Activated CD4-positive, alpha-beta T cell treated with anti-CD3 and anti-CD28 coated beads for 36 hours (primary cell): ENCODE data around the gene ZNF184. TPM values are rescaled to one million over a fixed set of nuclear protein-coding genes. Genes with fewer than 3 reads are reported as not detected.

Source experiments
- ATAC-seq: fragments of 200-7000 bp; cut with Tn5 transposase; one replicate; pipeline ENCODE4 v1.10.0; 2021; ENCODE audit warnings: mild to moderate bottlenecking, moderate library complexity
- CTCF ChIA-PET: fragments of 350-600 bp; sonication (Branson Sonifier 250); formaldehyde crosslinking; loops from one replicate; lab custom pipeline; 2021; ENCODE audit warnings: antibody characterized with exemption; lab: Charles Lee
- POLR2A ChIA-PET: fragments of 350-600 bp; sonication (Branson Sonifier 250); formaldehyde crosslinking; loops from one replicate; lab custom pipeline; 2021; ENCODE audit warnings: antibody characterized with exemption, inconsistent platforms; lab: Charles Lee
- DNase-seq: peaks from one replicate; pipeline ENCODE4 v3.0.0-alpha.2; 2020
- H3K27ac Mint-ChIP-seq: one replicate; pipeline ENCODE4 v1.8.0; 2021; ENCODE audit warnings: mixed read lengths
- H3K27me3 Mint-ChIP-seq: one replicate; pipeline ENCODE4 v1.8.0; 2021; ENCODE audit warnings: mixed read lengths
- H3K36me3 Mint-ChIP-seq: one replicate; pipeline ENCODE4 v1.8.0; 2021; ENCODE audit warnings: low read depth, mixed read lengths
- H3K4me1 Mint-ChIP-seq: one replicate; pipeline ENCODE4 v1.8.0; 2021; ENCODE audit warnings: mixed read lengths
- H3K4me3 Mint-ChIP-seq: one replicate; pipeline ENCODE4 v1.8.0; 2021; ENCODE audit warnings: mild to moderate bottlenecking, moderate library complexity, mixed read lengths
- H3K9me3 Mint-ChIP-seq: one replicate; pipeline ENCODE4 v1.8.0; 2021; ENCODE audit warnings: low read depth, mixed read lengths
- intact Hi-C, 2 experiments: fragments of 100-400 bp; cut with DNase I in 1 of 2; cut with micrococcal nuclease in 1 of 2; formaldehyde crosslinking; loops; one replicate each; pipeline versions ENCODE4 v1.14.2 to v1.15.1; 2022 to 2024; cut with DNase I, micrococcal nuclease
- total RNA-seq, 2 experiments: library from RNA; stranded (reverse); gene quantifications; one replicate each; pipeline ENCODE4 v1.2.3, GENCODE V29; 2021

The ZNF184 gene
- total RNA-seq, result 10 to 100 TPM; 11.8 to 14.5 TPM

DNA sequence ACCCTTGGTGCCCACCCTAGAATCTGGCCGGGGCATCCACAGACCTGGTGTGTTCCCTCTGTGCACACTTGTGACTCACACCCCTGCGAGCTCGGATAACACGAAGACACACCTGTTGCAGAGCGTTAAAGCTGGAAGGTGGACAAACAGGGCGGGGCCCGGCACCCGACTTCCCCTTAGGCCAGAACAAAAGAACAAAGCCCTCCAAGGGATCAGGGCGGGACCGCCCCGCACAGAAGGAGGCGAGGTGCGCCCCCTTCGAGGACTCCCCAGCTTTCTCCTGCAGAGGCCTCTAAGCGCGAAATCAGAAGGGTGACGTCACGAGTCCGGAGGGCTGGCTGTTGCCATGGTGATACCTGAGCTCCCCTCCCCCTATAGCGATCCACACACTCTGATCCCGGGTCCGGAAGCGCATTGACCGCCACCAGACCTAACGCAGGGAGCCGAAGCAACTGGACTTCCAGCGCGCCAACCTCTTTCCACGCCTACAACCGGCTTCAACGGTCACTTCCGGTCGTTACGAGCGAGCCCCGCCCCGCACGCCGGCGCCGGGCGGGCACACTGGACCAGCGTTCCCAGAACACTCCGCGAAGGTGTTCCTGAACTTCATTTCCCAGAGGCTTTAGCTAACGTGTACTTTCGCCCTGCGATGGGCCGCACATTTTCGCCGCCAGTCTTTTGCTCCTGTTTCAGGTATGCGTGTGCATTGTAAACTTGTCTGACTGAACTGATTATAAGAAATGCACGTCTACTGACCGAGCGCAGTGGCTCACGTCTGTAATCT lies at the start of gene ZNF184:
TSS of gene ZNF184 (minus strand) at position 489 of the 784 bp plus-strand sequence. CDS start 811 bp downstream, outside the sequence.
- Mint-ChIP-seq H3K27ac (peak within 1 kb of the TSS; percentile 97), H3K9me3 (no peaks in the 10 kb centered on the region), H3K36me3 (peaks cover 38% of the 10 kb centered on the region), H3K27me3 (no peaks in the 10 kb centered on the region), H3K4me1 (peaks cover 44% of the 10 kb centered on the region), H3K4me3 (peak within 1 kb of the TSS; percentile 84)
- intact Hi-C loops, result loop anchor here (1.0 to 10.0 kb wide), 9 partner anchors 85 to 1188 kb away; partner anchors contain the start of genes ZNF391 (in 2 of the 2) and HMGN4 (in 1 of the 2)
- POLR2A ChIA-PET, result interaction anchor here (0.6 to 0.9 kb wide), 6 partner anchors 205 to 863 kb away, joined by 3 to 4 read pairs (median 3); partner anchors contain the start of gene ZSCAN31
- DNase-seq, result peak; percentile 91
- peak; percentile 83 for ATAC-seq
- CTCF ChIA-PET, result interaction anchor here (0.6 to 2.4 kb wide), 4 partner anchors 24 to 1349 kb away, joined by 3 to 11 read pairs (median 4); a partner anchor contains a TSS

DNA sequence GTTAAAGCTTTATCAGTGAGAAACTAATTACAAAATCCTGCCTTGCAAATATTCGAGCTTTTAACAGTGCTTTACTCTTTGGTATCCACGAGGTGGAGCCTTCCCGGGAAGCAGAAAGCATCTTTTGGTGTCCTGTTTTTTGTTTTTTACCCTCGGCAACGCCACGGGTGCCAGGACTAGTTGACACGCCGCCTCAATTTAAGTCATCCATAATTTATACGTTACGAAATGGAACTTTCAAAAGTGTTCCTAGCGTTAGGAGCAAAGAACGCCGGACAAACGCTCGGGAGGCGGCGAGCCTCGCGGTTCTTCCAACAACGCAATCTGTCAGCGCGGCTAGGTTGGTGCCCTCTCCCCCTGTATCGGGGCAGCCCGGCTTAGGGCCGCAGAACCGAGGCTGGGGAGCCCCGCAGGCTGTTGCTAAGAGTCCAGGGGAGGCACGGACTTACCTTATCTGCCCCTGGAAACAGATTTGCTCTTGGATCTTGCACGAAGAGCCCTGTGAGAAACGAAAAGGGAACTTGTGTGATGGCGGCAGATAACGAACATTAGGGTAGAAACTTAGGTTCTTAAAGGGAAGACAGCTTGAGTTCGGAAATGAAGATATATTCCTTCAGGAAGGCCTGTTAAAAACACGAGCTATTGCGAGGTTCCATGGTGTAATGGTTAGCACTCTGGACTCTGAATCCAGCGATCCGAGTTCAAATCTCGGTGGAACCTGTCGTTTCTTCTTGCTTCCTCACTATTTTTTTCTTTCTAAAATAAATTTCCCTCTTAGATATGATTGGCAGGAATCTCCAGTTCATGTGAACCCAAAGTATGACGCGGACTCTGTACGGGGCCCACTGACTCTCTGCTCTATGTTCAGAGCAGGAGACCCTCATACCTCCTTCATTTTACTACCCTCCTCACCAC lies 46.2 kb upstream of the ZNF184 start:
- intact Hi-C loops, result loop anchor here (1.0 to 10.0 kb wide), 11 partner anchors 16 to 386 kb away; no protein-coding TSS in a partner anchor
- peaks cover 15% of the 10 kb centered on the region for H3K4me1 Mint-ChIP-seq
- peak overlapping the region; percentile 80 for H3K27ac Mint-ChIP-seq
- peaks cover 16% of the 10 kb centered on the region for H3K27me3 Mint-ChIP-seq
- ATAC-seq (peak; percentile 83), DNase-seq (peak; percentile 75)
- H3K36me3 Mint-ChIP-seq, result no peaks in the 10 kb centered on the region
- POLR2A ChIA-PET, result interaction anchor here (0.6 to 1.3 kb wide), 3 partner anchors 15 to 1299 kb away, joined by 3 to 4 read pairs (median 4); no protein-coding TSS in a partner anchor
- CTCF ChIA-PET, result interaction anchor here (0.6 to 3.8 kb wide), 25 partner anchors 8 to 378 kb away, joined by 3 to 28 read pairs (median 3); partner anchors contain the start of gene ZNF184
- H3K9me3 Mint-ChIP-seq, result no peaks in the 10 kb centered on the region
- peak overlapping the region; percentile 80 for H3K4me3 Mint-ChIP-seq

DNA sequence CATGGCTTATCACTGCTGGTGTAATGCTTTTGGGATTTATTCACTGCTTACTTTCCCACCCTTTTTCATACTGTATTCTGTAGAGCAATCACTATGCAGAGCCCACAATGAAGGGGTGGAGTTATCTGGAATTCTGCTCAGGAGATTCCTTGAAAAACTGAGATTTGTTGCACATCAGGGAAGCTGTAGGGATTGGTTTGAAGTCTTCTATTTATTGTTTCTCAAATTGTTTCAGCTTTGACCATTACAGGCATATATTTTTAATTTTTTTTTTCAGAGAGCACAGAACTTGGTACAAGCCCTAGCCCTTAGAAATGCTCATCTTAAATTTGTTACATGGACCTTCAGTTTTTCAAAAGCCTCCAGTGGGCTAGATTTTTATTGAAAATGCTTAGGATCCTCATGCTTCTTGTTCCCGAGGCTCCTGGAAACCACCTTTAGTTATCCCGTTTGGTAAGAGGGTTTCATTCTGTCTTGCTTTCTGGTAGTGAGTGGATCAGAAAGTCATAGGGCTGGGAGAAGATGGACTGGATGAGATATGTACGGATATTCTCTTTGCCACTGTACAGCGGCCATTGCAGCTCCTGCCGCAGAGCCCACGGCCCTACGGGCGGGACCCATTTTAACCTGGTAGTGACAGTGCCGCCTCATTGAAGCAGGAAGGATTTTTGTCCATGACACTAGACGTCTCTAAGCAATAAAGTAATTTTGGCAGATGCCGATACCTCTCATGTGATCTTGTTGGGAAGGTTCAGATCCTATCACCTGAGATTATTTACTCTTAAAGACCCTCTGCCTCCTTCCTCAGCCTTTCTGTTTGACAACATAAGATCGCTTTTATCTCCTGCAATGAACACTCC lies 45.3 kb upstream of the ZNF184 start:
- intact Hi-C loops, result loop anchor here (1.0 to 10.0 kb wide), 7 partner anchors 15 to 387 kb away; no protein-coding TSS in a partner anchor
- H3K27me3 Mint-ChIP-seq, result peaks cover 24% of the 10 kb centered on the region
- POLR2A ChIA-PET, result interaction anchor here (0.8 kb wide), 1 partner anchor 14 kb away, joined by 4 read pairs; no protein-coding TSS in a partner anchor
- H3K27ac Mint-ChIP-seq, result peak overlapping the region; percentile 80
- peaks cover 15% of the 10 kb centered on the region for H3K4me1 Mint-ChIP-seq
- CTCF ChIA-PET, result interaction anchor here (0.6 to 3.8 kb wide), 19 partner anchors 9 to 378 kb away, joined by 3 to 28 read pairs (median 4); partner anchors contain the start of gene ZNF184
- peak overlapping the region; percentile 80 for H3K4me3 Mint-ChIP-seq
- no peaks in the 10 kb centered on the region for H3K36me3 Mint-ChIP-seq
- H3K9me3 Mint-ChIP-seq, result no peaks in the 10 kb centered on the region
- DNase-seq (peak; percentile 25), ATAC-seq (no peak)

DNA sequence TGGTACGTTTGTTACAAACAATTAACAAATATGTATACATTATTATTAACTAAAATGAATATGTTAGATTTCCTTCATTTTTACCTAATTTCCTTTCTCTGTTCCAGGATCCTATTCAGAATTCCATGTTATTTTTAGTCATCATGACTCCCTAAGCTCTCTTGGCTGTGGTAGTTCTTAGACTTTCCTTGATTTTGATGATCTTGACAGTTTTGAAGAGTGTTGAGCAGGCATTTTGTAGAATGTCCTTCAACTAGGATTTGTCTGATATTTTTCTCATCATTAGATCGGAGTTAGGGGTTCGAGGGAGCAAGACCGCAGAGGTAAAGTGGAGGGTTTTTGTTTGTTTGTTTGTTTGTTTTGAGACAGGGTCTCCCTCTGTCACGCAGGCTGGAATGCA lies 44.3 kb upstream of the ZNF184 start:
- intact Hi-C loops, result loop anchor here (5.0 to 10.0 kb wide), 3 partner anchors 90 to 388 kb away; no protein-coding TSS in a partner anchor
- H3K4me3 Mint-ChIP-seq, result no peak overlapping the region
- H3K36me3 Mint-ChIP-seq, result no peaks in the 10 kb centered on the region
- ChIA-PET POLR2A (no interaction called here), CTCF (interaction anchor here (3.8 kb wide), 1 partner anchor 12 kb away, joined by 28 read pairs; no protein-coding TSS in a partner anchor)
- no peaks in the 10 kb centered on the region for H3K9me3 Mint-ChIP-seq
- DNase-seq (no peak), ATAC-seq (no peak)
- H3K27me3 Mint-ChIP-seq, result peaks cover 30% of the 10 kb centered on the region
- peaks cover 15% of the 10 kb centered on the region for H3K4me1 Mint-ChIP-seq
- no peak overlapping the region for H3K27ac Mint-ChIP-seq

DNA sequence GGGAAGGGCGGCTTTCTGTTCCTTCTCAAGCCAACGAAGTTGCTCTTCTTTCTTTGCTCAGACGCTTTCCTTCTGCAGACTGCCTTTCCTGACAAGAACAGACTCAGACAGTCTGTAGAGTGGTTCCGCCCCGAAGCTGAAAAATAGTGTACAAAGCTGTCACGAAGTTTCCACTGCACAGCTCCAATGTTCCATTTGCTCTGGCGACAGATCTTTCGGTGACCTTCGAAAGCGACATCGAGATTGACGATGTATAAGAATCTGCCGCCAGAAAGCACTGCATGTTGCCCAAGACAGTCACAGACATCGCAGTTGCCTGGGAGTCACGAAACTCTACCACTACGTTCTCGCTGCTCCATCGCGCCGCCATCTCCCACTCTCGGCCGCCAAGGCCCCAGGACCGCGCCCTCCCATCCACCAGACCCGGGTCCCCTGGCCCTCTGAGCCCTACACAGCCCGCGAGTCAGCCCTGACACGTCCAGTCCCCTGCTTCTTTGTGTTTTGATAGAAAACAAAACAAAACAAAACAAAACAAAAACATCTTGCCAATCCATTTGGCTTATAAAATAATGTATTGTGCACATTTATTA lies 42.1 kb upstream of the ZNF184 start:
- intact Hi-C loops, result loop anchor here (5.0 to 10.0 kb wide), 3 partner anchors 92 to 390 kb away; no protein-coding TSS in a partner anchor
- Mint-ChIP-seq H3K9me3 (no peaks in the 10 kb centered on the region), H3K27ac (no peak overlapping the region), H3K27me3 (peaks cover 44% of the 10 kb centered on the region), H3K4me3 (peak overlapping the region; percentile 9), H3K4me1 (peaks cover 15% of the 10 kb centered on the region), H3K36me3 (no peaks in the 10 kb centered on the region)
- ATAC-seq (no peak), DNase-seq (no peak)
- ChIA-PET CTCF (no interaction called here), POLR2A (interaction anchor here (0.6 kb wide), 1 partner anchor 13 kb away, joined by 4 read pairs; no protein-coding TSS in a partner anchor)

DNA sequence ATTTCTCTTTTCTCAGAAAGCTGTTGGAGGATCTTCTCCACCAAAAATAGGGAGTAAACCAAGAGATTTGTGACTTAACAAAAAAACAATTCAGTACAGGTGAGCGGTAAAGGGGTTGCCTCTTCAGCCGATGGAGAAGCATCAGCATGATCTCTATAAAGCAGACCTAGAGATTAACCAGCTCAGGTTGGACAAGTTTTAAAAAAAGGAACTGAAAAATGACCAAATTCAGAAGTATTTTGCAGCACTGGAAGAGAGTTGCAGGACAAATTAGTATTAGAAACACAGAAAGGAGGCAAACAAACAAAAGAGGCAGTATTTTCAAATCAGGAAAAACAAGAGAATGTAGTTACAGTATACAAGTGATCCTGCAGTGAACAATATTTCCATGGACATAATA lies 39.6 kb upstream of the ZNF184 start:
- H3K4me1 Mint-ChIP-seq, result no peaks in the 10 kb centered on the region
- no peaks in the 10 kb centered on the region for H3K36me3 Mint-ChIP-seq
- peaks cover 55% of the 10 kb centered on the region for H3K27me3 Mint-ChIP-seq
- ATAC-seq (no peak), DNase-seq (no peak)
- POLR2A ChIA-PET, result no interaction called here
- intact Hi-C loops, result loop anchor here in 1 of 2 experiments (10.0 kb wide), 1 partner anchor 392 kb away; no protein-coding TSS in a partner anchor
- CTCF ChIA-PET, result no interaction called here
- no peak overlapping the region for H3K4me3 Mint-ChIP-seq
- no peaks in the 10 kb centered on the region for H3K9me3 Mint-ChIP-seq
- no peak overlapping the region for H3K27ac Mint-ChIP-seq

DNA sequence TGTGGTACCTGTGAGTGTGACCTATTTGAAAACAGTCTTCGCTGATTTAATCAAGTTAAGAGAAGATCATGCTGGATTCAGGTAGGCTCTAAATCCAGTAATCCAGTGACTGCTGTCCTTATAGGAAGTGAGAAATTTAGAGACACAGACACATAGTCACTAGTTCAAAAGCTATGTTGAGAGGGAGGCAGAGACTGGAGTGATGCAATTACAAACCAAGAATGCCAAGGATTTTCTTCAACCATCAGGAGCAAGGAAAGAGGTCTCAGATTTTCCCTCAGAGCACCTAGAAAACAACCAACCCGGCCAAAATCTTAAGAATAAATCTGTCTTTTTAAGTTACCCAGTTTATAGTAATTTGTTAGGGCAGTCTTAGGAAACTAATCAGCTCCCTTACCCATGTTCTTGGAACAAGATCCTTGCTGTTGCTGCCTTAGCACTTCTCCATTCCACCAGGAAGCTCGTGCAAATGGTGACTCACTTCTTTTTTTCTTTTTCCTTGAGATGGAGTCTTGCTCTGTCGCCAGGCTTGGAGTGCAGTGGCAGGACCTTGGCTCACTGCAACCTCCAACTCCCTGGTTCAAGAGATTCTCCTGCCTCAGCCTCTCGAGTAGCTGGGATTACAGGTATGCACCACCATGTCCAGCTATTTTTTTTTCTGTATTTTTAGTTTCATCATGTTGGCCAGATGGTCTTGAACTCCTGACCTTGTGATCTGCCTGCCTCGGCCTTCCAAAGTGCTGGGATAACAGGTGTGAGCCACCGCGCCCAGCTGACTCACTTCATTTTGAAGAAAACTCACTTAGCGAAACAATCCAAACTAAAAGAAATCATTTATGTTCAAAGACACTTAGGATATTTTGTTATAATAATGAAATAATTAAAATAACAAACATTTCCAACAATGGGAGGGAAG lies 34.4 kb upstream of the ZNF184 start:
- H3K27ac Mint-ChIP-seq, result no peak overlapping the region
- no peak overlapping the region for H3K4me3 Mint-ChIP-seq
- peaks cover 25% of the 10 kb centered on the region for H3K27me3 Mint-ChIP-seq
- POLR2A ChIA-PET, result interaction anchor here (0.7 kb wide), 1 partner anchor 1417 kb away, joined by 3 read pairs; no protein-coding TSS in a partner anchor
- H3K9me3 Mint-ChIP-seq, result no peaks in the 10 kb centered on the region
- DNase-seq, result no peak
- peaks cover 22% of the 10 kb centered on the region for H3K4me1 Mint-ChIP-seq
- peaks cover 2% of the 10 kb centered on the region for H3K36me3 Mint-ChIP-seq
- intact Hi-C loops, result loop anchor here in 1 of 2 experiments (10.0 kb wide), 1 partner anchor 1182 kb away; no protein-coding TSS in a partner anchor
- CTCF ChIA-PET, result interaction anchor here (0.7 to 3.5 kb wide), 3 partner anchors 11 to 233 kb away, joined by 3 to 28 read pairs (median 3); no protein-coding TSS in a partner anchor
- no peak for ATAC-seq

DNA sequence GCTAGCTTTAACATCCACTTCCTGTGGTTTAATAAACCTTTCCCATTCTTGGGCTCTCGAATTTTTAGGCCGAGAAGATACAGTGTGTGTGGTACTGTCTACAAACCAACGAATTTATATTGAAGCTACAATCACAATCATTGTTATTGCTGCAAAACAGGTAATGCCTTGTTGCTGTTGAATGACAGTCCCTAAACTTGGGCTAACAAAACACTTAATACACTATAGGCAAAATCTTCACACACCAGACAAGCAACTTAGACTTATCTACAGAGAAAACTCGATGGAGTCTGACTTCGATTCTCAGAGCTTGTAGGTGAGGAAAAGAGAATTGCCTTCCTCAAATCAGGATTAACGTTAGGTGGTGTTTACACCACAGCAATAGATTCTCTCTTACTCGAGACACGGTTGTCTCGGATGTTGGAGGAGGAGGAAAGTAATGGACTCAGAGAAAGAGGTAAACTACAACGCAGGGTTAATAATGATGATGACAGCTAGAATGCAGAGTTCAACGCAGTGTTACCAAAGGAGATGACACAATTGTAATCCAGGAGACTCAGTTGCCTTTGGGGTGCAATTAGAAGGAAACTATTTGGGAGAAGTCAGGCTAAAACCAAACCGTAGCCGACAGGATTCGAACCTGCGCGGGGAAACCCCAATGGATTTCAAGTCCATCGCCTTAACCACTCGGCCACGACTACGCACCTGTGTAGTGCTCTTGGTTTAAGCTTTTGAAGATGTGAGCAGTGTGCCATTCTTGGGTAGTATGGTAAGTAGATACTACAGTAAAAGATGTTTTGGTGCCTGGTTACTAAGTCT lies 32.5 kb upstream of the ZNF184 start:
- H3K27ac Mint-ChIP-seq, result no peak overlapping the region
- POLR2A ChIA-PET, result no interaction called here
- DNase-seq (peak; percentile 73), ATAC-seq (peak; percentile 9)
- H3K9me3 Mint-ChIP-seq, result no peaks in the 10 kb centered on the region
- intact Hi-C loops, result loop anchor here in 1 of 2 experiments (10.0 kb wide), 1 partner anchor 1181 kb away; no protein-coding TSS in a partner anchor
- CTCF ChIA-PET, result interaction anchor here (0.7 to 3.5 kb wide), 4 partner anchors 12 to 328 kb away, joined by 3 to 28 read pairs (median 4); no protein-coding TSS in a partner anchor
- H3K4me1 Mint-ChIP-seq, result peaks cover 26% of the 10 kb centered on the region
- H3K4me3 Mint-ChIP-seq, result peak overlapping the region; percentile 16
- peaks cover 16% of the 10 kb centered on the region for H3K27me3 Mint-ChIP-seq
- peaks cover 2% of the 10 kb centered on the region for H3K36me3 Mint-ChIP-seq
